ENCODE measurements around the gene C4A.
"Not testable (repeated sequence)": the region's sequence is repeated elsewhere in the genome, so short reads cannot be mapped to it uniquely, and the experiment has no call there.

Gene C4A

DNA sequence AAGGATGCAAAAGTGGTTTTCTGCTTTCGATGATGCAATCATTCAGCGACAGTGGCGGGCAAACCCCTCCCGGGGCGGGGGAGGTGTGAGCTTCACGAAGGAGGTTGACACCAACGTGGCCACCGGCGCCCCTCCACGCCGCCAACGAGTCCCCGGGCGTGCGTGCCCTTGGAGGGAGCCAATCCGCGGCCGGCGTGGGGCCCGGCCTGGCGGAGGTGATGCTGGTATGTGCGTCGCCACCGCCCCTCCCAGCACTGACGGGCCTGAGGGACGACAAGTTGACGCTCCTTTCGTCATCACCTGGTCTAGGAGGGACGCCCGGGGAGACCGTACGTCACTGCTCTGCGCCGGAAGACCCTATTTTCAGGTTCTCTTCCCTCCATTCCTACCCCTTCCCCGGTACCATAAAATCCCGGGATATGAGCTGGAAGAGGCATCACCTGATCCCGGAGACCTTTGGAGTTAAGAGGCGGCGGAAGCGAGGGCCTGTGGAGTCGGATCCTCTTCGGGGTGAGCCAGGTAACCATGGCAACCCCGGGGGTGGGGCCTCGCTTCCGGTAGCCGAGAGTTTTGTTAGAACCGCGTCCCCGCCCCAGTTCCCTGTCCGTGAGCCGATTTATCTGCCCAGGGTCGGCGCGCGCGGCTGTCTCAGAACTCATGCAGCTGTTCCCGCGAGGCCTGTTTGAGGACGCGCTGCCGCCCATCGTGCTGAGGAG is 9.7 kb upstream of the C4A start, which contains the start of gene DXO:
DXO (minus strand) TSS at position 146 of the 716 bp plus-strand sequence. CDS start 463 bp downstream, outside the sequence.
- TF ChIP-seq RARB (CRISPR knock-in tag; IDR thresholded peaks at IDR 0.05): no peak
- TF ChIP-seq POU6F1 (CRISPR knock-in tag; IDR thresholded peaks at IDR 0.05; ENCODE audit: borderline replicate concordance, low read depth): no peak
- peak; percentile 82; the same call in 1 of the 2 replicates for TF ChIP-seq PATZ1 (CRISPR knock-in tag; IDR thresholded peaks at IDR 0.05; ENCODE audit: borderline replicate concordance)
- TF ChIP-seq GLIS3 (CRISPR knock-in tag; IDR thresholded peaks at IDR 0.05): 0 out of 2 replicates have a peak, but pooled peaks have one; percentile 21
- 0 out of 2 replicates have a peak, but pooled peaks have one; percentile 10 for TF ChIP-seq ESRRG (CRISPR knock-in tag; IDR thresholded peaks at IDR 0.05)
- no peak for TF ChIP-seq TCF4 (CRISPR knock-in tag; IDR thresholded peaks at IDR 0.05; ENCODE audit: borderline replicate concordance)
- TF ChIP-seq, protein P1, sequence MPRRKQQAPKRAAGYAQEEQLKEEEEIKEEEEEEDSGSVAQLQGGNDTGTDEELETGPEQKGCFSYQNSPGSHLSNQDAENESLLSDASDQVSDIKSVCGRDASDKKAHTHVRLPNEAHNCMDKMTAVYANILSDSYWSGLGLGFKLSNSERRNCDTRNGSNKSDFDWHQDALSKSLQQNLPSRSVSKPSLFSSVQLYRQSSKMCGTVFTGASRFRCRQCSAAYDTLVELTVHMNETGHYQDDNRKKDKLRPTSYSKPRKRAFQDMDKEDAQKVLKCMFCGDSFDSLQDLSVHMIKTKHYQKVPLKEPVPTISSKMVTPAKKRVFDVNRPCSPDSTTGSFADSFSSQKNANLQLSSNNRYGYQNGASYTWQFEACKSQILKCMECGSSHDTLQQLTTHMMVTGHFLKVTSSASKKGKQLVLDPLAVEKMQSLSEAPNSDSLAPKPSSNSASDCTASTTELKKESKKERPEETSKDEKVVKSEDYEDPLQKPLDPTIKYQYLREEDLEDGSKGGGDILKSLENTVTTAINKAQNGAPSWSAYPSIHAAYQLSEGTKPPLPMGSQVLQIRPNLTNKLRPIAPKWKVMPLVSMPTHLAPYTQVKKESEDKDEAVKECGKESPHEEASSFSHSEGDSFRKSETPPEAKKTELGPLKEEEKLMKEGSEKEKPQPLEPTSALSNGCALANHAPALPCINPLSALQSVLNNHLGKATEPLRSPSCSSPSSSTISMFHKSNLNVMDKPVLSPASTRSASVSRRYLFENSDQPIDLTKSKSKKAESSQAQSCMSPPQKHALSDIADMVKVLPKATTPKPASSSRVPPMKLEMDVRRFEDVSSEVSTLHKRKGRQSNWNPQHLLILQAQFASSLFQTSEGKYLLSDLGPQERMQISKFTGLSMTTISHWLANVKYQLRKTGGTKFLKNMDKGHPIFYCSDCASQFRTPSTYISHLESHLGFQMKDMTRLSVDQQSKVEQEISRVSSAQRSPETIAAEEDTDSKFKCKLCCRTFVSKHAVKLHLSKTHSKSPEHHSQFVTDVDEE (CRISPR knock-in tag; IDR thresholded peaks at IDR 0.05): no peak
- TF ChIP-seq ZFP3 (CRISPR knock-in tag; IDR thresholded peaks at IDR 0.05): 0 out of 2 replicates have a peak, but pooled peaks have one; percentile 25
- peak; percentile 9; the same call in 1 of the 2 replicates for TF ChIP-seq CSRNP3 (CRISPR knock-in tag; IDR thresholded peaks at IDR 0.05)
- TF ChIP-seq ZFP30 (CRISPR knock-in tag; IDR thresholded peaks at IDR 0.05): 0 out of 2 replicates have a peak, but pooled peaks have one; percentile 55
- peak; percentile 22; the same call in 1 of the 2 replicates for TF ChIP-seq CSDC2 (CRISPR knock-in tag; IDR thresholded peaks at IDR 0.05)
- no peak for TF ChIP-seq ZNF70 (CRISPR knock-in tag; IDR thresholded peaks at IDR 0.05)
- ATAC-seq: peak; percentile 88

- TF ChIP-seq CSDC2 (CRISPR knock-in tag; IDR thresholded peaks at IDR 0.05) (no peak), ZFP3 (CRISPR knock-in tag; IDR thresholded peaks at IDR 0.05) (0 out of 2 replicates have a peak, but pooled peaks have one; percentile 13)
- ATAC-seq: 0 out of 3 replicates have a peak, but pooled peaks have one; percentile 1
Observed at GRCh38 chr6:31972709-31973350, 9.0 kb upstream of the C4A start.

- ATAC-seq: not testable (repeated sequence)
Observed at GRCh38 chr6:31976065-31976464, 5.8 kb upstream of the C4A start.

- no peak for ATAC-seq
- TF ChIP-seq TCF4 (CRISPR knock-in tag; IDR thresholded peaks at IDR 0.05; ENCODE audit: borderline replicate concordance) (no peak), CREB5 (CRISPR knock-in tag; IDR thresholded peaks at IDR 0.05; ENCODE audit: low read depth) (no peak), BACH2 (CRISPR knock-in tag; IDR thresholded peaks at IDR 0.05; ENCODE audit: borderline replicate concordance) (no peak), GLIS3 (CRISPR knock-in tag; IDR thresholded peaks at IDR 0.05) (no peak), RARB (CRISPR knock-in tag; IDR thresholded peaks at IDR 0.05) (no peak), ARNTL (CRISPR knock-in tag; IDR thresholded peaks at IDR 0.05; ENCODE audit: borderline replicate concordance, low read depth) (no peak), POU6F1 (CRISPR knock-in tag; IDR thresholded peaks at IDR 0.05; ENCODE audit: borderline replicate concordance, low read depth) (no peak), PPARA (CRISPR knock-in tag; IDR thresholded peaks at IDR 0.05; ENCODE audit: borderline replicate concordance) (no peak), PATZ1 (CRISPR knock-in tag; IDR thresholded peaks at IDR 0.05; ENCODE audit: borderline replicate concordance) (no peak), SNAI2 (CRISPR knock-in tag; IDR thresholded peaks at IDR 0.05) (no peak), CSRNP3 (CRISPR knock-in tag; IDR thresholded peaks at IDR 0.05) (no peak)
Observed at GRCh38 chr6:31977816-31978431, 3.9 kb upstream of the C4A start.
